Measurements from ENCODE around the gene WAC. TPM values are rescaled to one million over a fixed set of nuclear protein-coding genes. Genes with fewer than 3 reads are reported as not detected.

Gene WAC
- total and polyA plus RNA-seq, 2 of the 13 experiments (the other 11 are each of a cell fraction or from before 2014, with no cell fraction given), result 69.1 to 96.2 TPM

- Histone ChIP-seq H3K4me2 (ENCODE audit: low read depth, low read length) (no peak overlapping the region), H4K20me1 (ENCODE audit: insufficient read depth, low read length) (peaks cover 81% of the 10 kb centered on the region), H3K27me3 (ENCODE audit: control insufficient read depth in 1 of 2, insufficient read depth in 2 of 2, low read length in 2 of 2) (no peaks in the 10 kb centered on the region; a peak in 1 of 5 replicates), H3K27ac (ENCODE audit: extremely low read length, insufficient read depth, low read length) (no peak overlapping the region), H2AFZ (ENCODE audit: low read length) (no peak overlapping the region), H3K4me1 (ENCODE audit: insufficient read depth, low read length) (peaks cover 23% of the 10 kb centered on the region), H3K9me3 (ENCODE audit: low read length) (no peaks in the 10 kb centered on the region), H3K79me2 (ENCODE audit: insufficient read depth, low read length) (peaks cover 96% of the 10 kb centered on the region), H3K9ac (ENCODE audit: insufficient read depth, low read depth, low read length) (no peak overlapping the region), H3K4me3 (replicated peaks in 1 of 3; ENCODE audit: insufficient read depth in 1 of 3, low read depth in 2 of 3, low read length in 3 of 3) (no peak overlapping the region), H3K36me3 (replicated peaks in 1 of 2; ENCODE audit: control insufficient read depth in 1 of 2, insufficient read depth in 2 of 2, low read length in 2 of 2) (peaks cover 6 to 72% of the 10 kb centered on the region in 2 experiments)
- 98% methylated on average over 5 of the region's 5 CpGs for WGBS (ENCODE audit: low lambda C conversion rate)
- BruUV-seq (replicated peaks), result no TSS peak
- in situ Hi-C loops (cut with HindIII; ENCODE audit: extremely low pct_ligation_motif_present, low pct_unique_long_range_greater_than_20kb), result no loop called here
- DNase-seq (ENCODE audit: low spot score) (no peak), ATAC-seq (no peak), FAIRE-seq (no peak)
- TF ChIP-seq ZNF10 (CRISPR knock-in tag; IDR thresholded peaks at IDR 0.05; ENCODE audit: borderline replicate concordance, low read depth), result no peak
- no peak for TF ChIP-seq RCOR2 (CRISPR knock-in tag; IDR thresholded peaks at IDR 0.05)
- no peak for TF ChIP-seq ZNF253 (CRISPR knock-in tag; IDR thresholded peaks at IDR 0.05; ENCODE audit: borderline replicate concordance)
- no peak for TF ChIP-seq ZNF674 (CRISPR knock-in tag; IDR thresholded peaks at IDR 0.05; ENCODE audit: low read depth)
- TF ChIP-seq ZNF550 (CRISPR knock-in tag; IDR thresholded peaks at IDR 0.05; ENCODE audit: borderline replicate concordance), result no peak
- no peak for TF ChIP-seq MLLT10 (CRISPR knock-in tag; IDR thresholded peaks at IDR 0.05)
- no peak for TF ChIP-seq ZNF331 (CRISPR knock-in tag; IDR thresholded peaks at IDR 0.05)
- TF ChIP-seq ZNF629 (CRISPR knock-in tag; conservative IDR thresholded peaks at IDR 0.05), result no peak
- TF ChIP-seq ZKSCAN8 (CRISPR knock-in tag; IDR thresholded peaks at IDR 0.05; ENCODE audit: borderline replicate concordance), result no peak
- no peak for TF ChIP-seq XBP1 (CRISPR knock-in tag; IDR thresholded peaks at IDR 0.05)
- TF ChIP-seq SOX13 (IDR thresholded peaks at IDR 0.05), result no peak
- TF ChIP-seq SOX13 (CRISPR knock-in tag; conservative IDR thresholded peaks at IDR 0.05 in 1 of 2, IDR thresholded peaks at IDR 0.05 in 1 of 2), result no peak
- no peak for TF ChIP-seq ATM (IDR thresholded peaks at IDR 0.05; ENCODE audit: borderline replicate concordance)
- intact Hi-C loops (cut with micrococcal nuclease; ENCODE audit: unreplicated experiment), result no loop called here
- POLR2A ChIA-PET, result no interaction called here
- CTCF ChIA-PET (ENCODE audit: low intra/inter-chr PET ratio, low total read pairs), result no interaction called here
These were observed 42.9 kb downstream of the WAC start for GRCh38 chr10:28575852-28576251.
